NCI-H524 (cell line): ENCODE measurements around the gene AACS.
A peak's percentile ranks its signal among the peaks of the same experiment; 100 is the strongest.

Experiments used
- DNase-seq, 2 experiments: peaks; one replicate each; lab custom pipeline; 2025; lab: John Stamatoyannopoulos, UW

The AACS gene

GRCh38 chr12:125152463-125152862, 87.2 kb downstream of the AACS start:
- DNase-seq, result no peak

GRCh38 chr12:125155366-125155765, 90.1 kb downstream of the AACS start:
- DNase-seq, result no peak

GRCh38 chr12:125157177-125157576, 91.9 kb downstream of the AACS start:
- no peak for DNase-seq

GRCh38 chr12:125159702-125160101, 94.5 kb downstream of the AACS start:
- DNase-seq, result peak in 1 of 2 experiments; percentile 38

GRCh38 chr12:125160281-125160955, 95.2 kb downstream of the AACS start:
- DNase-seq, result peak; percentile 54 to 63

- peak; percentile 73 to 87 for DNase-seq
Observed at GRCh38 chr12:125161712-125162022, 96.4 kb downstream of the AACS start.

GRCh38 chr12:125162489-125163028, 97.3 kb downstream of the AACS start:
- no peak for DNase-seq

- no peak for DNase-seq
Observed at GRCh38 chr12:125163148-125163547, 97.9 kb downstream of the AACS start.

- DNase-seq, result no peak
Observed at GRCh38 chr12:125164541-125164940, 99.3 kb downstream of the AACS start.

- no peak for DNase-seq
Observed at GRCh38 chr12:125166041-125166440, 100.8 kb downstream of the AACS start.

- peak in 1 of 2 experiments; percentile 59 for DNase-seq
Observed at GRCh38 chr12:125167658-125168057, 102.4 kb downstream of the AACS start.

GRCh38 chr12:125169451-125169850, 104.2 kb downstream of the AACS start:
- no peak for DNase-seq

- DNase-seq, result no peak
Observed at GRCh38 chr12:125169870-125170269, 104.6 kb downstream of the AACS start.

GRCh38 chr12:125171267-125171666, 106.0 kb downstream of the AACS start:
- no peak for DNase-seq

GRCh38 chr12:125172231-125172850, 107.1 kb downstream of the AACS start:
- DNase-seq, result no peak

- DNase-seq, result no peak
Observed at GRCh38 chr12:125175576-125175975, 110.3 kb downstream of the AACS start.

- DNase-seq, result no peak
Observed at GRCh38 chr12:125178222-125178621, 113.0 kb downstream of the AACS start.

GRCh38 chr12:125180144-125180543, 114.9 kb downstream of the AACS start:
- no peak for DNase-seq

- no peak for DNase-seq
Observed at GRCh38 chr12:125181107-125181506, 115.9 kb downstream of the AACS start.

- peak; percentile 37 to 79 for DNase-seq
Observed at GRCh38 chr12:125183187-125184067, 118.2 kb downstream of the AACS start.

GRCh38 chr12:125184213-125184967, 119.2 kb downstream of the AACS start:
- peak; percentile 36 to 59 for DNase-seq

GRCh38 chr12:125185311-125185739, 120.1 kb downstream of the AACS start:
- peak in 1 of 2 experiments; percentile 38 for DNase-seq
